GM12872 (cell line): Measurements from ENCODE around the gene C19orf44.

ENCODE experiments used
- CTCF ChIP-seq: IDR thresholded peaks from 3 replicates; pipeline ENCODE4 v1.5.1; 2011; ENCODE audit warnings: low read depth, mild to moderate bottlenecking, low read length, moderate library complexity; ENCODE audit not compliant: insufficient read depth

The C19orf44 gene

GRCh38 chr19:16564842-16565241 is 68.6 kb downstream of the C19orf44 start:
- no peak for TF ChIP-seq CTCF

DNA sequence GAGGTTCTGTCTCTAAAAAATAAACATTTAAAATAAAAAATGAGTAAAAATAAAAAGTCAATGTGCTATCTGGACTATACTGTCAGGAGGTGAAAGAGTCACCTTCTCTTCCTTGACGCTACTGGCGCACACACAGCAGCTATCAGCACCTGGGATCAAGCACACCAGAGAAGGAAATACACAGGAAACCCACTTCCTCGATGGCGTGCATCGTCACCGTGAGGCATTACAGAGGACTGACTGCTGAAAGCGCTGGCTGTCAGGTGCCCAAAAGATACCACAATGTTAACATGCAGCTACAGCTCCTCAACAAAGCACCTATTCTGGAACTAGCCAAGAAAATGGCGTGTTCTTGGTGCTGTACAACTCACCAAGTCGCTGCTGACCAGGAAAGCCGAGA is 70.0 kb downstream of the C19orf44 start:
- no peak for TF ChIP-seq CTCF

DNA sequence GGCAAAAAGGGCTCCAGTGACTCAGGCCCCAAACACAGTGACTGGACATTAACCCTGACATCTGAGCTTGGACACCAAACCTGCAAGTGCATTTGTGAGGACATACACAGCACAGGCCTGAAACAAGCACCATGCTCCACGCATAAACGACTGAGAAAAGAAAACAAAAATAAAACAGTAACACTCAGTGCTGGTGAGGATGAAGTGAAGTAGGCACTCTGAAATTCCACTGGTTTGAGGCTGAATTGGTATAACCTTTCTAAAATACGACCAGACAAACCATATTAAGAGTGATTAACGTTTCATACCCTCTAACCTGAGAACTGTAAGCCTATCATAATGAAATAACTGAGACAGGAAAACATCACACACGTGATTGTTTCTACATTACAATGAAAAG is 70.5 kb downstream of the C19orf44 start:
- no peak for TF ChIP-seq CTCF

GRCh38 chr19:16569609-16570320 is 73.6 kb downstream of the C19orf44 start:
- TF ChIP-seq CTCF: no peak
